GM18868 (cell line): ENCODE results near the gene PTGIS.

Source experiments
- ATAC-seq: cut with Tn5 transposase; IDR thresholded peaks from one replicate; pipeline ENCODE4 v1.9.1; 2021; ENCODE audit warnings: mild to moderate bottlenecking, moderate library complexity; ENCODE audit not compliant: unreplicated experiment

The PTGIS gene

DNA sequence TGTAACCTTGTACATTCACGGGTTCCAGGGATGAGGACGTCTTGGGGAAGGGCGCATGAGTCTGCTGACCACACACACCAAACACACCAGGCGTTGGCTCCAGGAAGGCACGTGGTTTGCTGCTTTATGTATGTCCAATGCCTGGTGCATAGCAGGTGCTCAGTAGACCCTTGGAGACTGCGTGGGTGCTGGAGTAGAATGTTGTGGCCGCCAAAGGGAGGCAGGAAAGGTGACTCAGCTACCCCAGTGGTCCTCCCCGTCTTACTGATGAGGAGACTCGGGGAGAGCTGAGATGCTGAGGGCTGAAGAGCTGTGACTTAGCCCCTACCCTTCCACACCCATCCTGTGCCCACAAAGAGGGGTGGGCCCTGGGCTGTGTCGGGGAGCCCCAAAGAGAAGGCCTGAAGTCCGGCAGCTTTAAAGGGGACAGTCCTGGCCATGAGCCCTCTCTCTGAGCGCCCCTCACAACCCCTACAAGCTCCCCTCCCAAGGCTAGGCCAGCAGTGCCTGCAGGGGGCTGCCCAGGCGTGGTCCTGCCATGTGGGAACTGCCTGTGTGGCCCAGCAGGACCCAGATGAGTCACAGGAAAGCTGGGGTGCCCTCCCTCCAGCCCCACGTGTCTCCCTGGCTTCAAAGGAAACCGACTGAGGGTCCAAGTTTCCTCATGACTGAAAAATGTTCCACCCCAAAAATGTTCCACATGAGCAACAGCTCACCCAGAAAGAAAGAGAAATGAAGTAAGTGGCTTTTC lies 28.0 kb upstream of the PTGIS start:
- ATAC-seq, result no peak

DNA sequence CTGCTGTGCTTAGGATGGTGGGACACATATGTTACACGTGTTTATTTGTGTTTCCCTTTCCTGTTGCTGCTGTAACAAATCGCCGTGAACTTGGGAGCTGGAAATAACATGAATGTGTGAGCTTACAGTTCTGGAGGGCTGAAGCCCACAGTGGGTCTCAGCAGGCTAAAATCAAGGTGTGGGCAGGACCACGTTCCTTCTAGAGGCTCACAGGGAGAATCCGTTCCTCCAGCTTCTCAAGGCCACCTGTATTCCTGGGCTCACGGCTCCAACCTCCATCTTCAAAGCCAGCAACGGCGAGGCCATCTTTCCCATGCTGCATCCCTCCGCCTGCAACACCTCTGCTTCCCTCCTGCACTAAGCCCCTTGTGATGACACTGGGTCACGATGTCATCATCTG lies 27.4 kb upstream of the PTGIS start:
- ATAC-seq, result no peak

DNA sequence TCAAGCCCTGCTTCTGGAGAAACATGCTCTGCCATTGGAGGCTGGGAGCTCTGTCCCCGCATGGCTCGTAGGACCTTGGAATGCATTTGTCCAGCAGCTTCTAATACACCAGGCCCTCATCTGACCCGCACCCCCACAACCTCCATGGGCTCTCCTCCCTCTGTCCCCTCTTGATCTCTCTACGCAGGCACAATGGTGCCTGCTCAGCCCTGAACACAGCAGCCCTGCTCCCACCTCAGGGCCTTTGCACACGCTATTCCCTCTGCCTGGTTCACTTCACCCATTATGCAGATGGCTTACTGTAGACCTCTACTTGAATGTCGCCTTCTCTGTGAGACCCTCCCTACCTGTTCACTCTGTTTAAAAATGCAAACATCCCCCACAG lies 27.0 kb upstream of the PTGIS start:
- ATAC-seq, result no peak

DNA sequence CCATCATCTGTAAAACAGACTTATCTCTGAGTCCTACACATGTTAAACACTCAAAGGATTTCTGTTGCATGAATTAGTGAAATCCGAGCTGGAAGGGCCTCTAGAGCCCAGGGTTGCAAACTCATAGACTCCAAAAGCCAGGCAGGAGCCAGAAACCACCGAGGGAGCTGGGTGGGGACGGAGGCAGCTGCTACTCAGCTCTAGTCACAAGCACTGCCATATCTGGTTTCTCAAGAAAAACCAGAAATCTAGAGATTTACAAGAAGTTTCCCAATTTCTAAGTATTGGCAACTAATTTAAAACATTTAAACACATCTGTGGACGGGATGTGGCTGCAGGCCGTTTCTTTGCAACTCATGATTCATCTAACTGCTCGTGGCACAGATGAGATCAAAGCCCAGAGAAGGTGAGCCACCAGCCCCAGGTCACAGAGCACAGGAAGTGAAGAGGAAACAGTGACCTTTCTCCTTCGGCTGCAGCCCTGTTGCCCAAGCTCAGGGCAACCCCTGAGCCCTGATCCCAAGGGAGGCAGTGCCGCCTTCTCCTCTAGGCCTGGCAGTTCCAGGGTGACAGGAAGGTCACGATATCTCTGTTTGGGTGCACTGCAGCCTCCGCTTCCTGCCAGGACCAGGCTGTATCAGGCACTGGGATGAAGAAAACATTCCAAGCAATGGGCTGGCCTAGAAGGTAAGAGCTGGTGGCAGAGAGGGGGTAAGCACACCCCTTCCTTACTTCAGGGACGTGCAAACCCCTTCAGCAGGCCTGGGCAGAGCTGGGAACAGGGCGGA lies 26.4 kb upstream of the PTGIS start:
- ATAC-seq, result no peak

DNA sequence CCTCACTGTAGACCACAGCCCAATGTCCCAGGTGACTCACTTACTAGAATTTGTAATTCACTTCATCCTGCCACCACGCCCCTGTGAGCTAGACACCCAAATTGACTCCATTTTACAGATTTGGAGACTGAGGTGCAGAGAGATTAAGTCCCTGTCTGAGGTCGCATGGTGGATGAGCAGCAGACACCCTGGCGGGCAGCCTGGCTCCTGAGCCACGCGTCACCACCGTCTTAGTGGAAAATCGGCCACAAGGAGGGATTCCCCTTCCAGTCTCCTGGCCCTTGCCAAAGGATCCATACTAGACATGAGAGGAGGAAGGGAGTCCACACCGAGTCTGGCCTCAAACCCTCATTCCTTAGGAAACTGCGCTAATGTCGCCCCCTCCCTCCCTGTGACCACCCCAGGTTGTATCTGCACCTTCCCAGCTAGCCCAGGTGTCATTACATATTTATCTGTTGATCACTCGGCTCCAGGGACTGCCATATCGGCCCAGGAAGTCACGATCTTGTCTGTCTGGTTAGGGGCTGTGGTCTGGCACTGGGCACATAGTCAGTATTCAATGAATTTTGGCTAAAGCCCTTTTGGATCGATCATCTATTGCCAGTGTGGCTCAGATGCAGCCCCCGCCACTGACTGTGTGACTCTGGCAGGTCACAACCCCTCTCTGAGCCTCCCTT lies 25.7 kb upstream of the PTGIS start:
- no peak for ATAC-seq

DNA sequence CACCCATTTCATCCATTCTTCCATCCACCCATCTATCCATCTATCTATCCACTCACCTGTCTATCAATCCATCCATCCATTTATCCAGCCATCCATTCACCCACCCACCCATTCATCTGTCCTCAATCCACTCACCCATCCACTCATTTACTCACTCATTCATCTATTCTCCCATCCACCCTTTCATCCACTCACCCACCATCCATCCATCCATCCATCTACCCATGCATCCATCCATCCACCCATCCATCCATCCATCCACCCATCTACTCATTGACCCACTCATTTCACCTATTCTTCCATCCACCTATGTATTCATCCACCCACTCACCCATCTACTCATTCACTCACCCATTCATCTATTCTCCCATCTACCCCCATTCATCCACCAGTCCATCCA lies 24.2 kb upstream of the PTGIS start:
- no peak for ATAC-seq

DNA sequence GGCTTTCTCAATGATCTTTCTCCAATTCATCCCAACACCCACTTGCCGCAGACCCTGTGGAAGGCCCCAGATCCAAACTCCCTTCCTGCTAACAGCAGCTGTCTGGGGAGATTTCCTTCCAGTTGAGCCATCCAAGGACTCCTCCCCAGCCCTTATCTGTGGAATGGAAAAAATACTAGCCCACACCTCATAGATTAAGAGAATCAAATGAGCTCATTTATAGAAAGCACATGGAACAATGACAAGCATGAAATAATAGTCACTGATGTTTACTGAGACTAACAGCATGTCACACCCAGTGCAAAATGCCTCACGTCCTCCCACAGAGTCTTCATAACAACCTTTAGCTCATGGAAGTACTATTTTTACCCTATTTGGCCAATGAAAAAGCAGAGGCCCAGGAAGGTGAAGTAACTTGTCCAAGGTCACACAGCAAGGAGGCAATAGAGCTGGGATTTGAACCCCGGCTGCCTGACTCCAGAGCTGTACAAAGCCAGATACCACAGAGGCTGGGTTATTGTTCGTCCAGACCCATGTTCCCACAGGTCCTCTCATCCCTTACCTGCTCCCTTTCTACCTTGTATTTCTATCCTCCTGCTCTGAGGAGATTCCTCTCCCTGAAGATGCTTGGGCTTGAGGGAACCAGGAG lies 23.4 kb upstream of the PTGIS start:
- no peak for ATAC-seq

DNA sequence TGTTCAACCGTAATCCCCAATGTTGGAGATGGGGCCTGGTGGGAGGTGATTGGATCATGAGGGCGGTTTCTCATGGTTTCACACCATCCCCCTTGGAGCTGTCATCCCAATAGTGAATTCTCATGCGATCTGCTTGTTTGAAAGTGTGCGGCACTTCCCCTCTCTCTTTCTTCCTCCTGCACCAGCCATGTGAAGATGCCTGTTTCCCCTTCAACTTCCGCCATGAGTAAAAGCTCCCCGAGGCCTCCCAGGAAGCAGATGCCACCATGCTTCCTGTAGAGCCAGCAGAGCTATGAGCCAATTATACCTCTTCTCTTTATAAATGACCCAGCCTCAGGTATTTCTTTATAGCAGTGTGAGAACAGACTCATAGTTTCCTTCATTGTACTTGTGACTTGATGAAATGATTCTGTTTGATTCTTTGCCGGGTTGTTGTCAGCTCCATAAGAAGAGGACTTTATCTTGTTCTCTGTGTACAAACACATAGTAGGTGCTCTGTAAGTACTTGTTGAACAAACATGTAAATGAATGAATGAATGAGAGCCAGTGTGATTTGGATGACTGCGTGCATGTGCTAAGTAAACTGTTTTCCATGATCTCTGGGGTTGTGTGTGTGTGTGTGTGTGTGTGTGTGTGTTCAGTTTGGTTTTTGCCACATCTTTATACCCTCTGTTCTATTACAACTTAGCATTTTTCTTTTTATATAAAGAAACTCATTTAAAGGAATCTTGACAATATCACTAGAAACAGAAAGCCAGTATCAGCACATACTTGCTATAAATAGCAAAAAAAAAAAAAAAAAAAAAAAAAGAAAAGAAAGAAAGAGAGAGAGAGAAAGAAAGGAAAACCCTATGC lies 22.5 kb upstream of the PTGIS start:
- ATAC-seq, result no peak

DNA sequence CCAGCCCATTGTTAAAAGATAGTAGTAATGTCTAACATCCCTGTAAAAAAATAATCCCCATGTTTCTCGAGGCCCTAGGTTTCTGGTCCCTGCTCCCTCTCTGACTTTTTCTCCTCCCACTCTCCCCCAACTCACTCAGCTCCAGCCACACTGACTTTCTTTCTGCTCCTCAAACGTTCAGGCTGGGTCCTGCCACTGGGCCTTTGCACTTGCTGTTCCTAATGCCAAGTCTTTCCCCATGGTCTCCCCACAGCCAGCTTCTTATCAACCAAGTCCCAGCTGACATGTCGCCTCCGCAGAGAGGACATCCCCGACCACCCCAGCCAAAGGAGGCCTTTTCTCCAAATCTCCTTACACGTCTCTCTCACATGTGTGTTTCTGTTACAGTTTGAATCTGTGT lies 21.8 kb upstream of the PTGIS start:
- no peak for ATAC-seq

DNA sequence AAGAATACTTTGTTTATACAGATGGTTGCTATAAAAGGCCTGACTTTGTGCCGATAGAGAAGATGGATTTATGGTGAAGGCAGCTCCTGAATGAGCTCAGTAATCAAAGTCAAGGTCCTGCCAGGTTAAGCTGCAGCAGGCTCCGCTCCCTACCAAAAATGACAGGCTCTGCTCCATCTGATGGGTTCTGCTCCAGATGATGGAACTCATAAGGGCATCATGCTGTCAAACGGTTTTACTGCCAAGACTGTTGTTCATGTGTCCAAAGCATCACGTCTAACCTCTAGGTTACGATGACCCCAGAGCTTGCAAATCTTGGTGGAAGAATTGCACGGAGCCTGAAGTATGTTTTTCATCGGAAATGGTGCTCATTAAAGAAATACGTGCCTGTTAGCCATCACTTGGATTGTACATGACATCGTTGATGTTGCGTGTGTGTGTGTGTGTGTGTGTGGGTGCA lies 19.2 kb upstream of the PTGIS start:
- no peak for ATAC-seq

DNA sequence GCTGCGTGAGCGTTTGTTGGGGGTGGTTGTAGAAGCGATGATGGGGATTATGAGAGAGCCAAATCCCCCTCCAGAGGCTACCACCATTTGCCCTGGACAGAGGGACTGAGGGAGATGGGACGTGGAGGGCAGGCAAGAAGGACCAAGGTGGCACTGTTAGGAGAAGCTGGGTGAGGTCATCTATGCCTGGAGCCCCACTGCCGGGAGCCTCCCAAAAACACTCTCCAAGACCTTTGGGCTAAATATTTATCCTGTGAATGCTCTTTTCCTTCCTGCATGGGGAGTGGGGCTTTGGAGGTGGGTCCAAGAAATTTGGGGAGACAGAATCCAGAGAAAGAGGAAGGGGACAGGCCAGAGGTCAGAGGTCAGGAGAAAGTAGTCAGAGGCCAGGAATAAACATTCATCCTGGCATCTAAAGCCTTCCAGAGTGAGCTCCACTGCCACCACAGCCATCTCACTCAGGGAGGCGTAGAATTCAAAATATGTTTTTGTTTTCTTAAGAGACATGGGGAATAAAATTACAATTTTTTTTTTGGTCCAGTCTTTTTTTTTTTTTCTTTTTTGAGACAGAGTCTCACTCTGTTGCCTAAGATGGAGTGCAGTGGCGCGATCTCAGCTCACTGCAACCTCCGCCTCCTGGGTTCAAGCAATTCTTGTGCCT lies 17.8 kb upstream of the PTGIS start:
- no peak for ATAC-seq

DNA sequence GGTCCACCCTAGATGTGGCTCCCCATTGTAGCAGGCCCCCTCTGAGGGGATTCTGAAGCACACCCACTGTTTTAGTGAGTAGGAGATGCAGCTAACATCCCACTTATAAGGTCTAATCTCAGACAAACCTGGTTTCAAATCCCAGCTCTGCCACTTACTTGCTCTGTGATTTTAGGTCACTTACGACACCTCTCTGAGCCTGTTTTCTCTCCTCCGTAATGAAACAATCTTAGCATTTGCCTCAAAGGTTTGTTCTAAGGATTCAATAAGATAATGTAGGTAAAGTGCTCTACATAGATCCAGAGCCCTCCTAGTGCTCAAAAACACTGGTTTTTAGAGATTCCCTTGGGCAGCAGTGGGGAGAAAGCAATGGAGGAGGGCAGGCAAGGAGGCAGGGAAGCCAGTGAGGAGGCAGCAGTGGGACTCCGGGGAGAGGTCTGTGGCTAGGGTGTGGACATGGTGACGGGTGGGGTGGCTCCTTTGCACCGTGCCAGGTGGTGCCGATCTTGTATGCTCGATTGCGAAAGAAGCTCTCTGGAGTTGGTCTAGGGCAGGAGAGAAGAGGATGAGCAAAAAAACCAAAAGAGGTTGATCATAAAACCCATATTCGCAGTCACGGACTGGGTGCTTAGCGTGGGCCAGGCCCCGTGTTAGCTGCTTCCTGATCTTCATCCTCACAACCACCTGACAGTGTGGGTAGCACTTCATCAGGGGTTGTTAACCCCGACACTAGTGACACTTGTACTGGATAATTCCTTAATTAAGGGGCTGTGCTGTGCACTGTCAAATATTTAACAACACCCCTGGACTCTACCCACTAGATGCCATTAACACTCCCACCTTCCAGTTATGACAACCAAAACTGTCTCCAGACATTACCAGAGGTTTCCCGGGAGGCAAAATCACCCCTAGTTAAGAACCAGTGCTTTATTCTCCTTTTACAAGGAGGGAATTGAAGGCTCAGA lies 16.8 kb upstream of the PTGIS start:
- ATAC-seq, result no peak

DNA sequence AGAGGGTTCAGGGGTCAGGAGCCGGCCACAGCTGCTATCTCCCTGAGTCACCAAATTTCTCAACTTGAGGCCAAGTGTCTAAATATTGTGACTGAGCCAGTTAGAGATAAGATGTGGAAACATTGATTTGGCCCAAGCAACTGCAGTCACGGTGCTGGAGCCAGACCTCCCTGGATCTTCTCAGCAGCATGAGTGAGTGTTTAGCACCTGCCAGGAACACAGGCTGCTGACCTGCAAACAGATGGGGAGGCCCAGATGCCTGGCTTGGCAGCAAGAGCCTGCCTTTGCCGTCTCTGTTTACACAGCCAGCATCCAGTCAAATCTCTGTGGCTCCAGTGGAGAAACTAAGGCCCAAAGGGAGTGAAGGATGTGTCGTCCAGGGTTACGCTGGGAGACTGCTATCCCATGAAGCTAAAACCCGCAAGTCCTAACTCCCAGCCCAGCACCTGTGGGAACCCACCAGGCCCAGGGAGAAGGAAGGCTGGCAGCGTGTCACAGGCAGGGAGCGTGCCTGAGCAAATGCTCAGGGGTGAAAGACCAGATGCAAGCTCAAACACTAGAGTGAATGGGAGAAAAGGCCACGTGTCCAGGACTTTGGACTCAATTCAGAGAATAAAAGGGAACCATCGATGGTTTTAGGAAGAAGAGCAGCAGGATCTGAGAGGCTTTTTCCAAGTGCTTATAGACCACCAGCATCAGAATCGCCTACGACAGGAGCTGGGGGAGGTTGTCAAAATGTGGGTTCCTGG lies 15.9 kb upstream of the PTGIS start:
- no peak for ATAC-seq

DNA sequence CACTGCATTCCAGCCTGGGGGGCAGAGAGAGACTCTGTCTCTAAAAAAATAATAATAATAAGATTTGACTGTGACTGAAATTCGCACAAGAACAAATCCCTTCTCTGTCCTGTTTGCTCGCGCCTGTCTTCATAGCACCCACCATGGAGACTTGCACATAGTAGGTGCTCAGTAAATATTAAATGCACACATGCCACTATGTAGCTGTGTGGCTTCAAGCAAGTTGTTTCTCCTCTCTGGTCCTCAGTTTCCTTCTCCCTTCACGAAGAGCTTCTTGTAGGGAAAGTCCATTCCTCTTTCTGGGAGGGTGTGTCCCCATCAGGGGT lies 15.4 kb upstream of the PTGIS start:
- ATAC-seq, result no peak

DNA sequence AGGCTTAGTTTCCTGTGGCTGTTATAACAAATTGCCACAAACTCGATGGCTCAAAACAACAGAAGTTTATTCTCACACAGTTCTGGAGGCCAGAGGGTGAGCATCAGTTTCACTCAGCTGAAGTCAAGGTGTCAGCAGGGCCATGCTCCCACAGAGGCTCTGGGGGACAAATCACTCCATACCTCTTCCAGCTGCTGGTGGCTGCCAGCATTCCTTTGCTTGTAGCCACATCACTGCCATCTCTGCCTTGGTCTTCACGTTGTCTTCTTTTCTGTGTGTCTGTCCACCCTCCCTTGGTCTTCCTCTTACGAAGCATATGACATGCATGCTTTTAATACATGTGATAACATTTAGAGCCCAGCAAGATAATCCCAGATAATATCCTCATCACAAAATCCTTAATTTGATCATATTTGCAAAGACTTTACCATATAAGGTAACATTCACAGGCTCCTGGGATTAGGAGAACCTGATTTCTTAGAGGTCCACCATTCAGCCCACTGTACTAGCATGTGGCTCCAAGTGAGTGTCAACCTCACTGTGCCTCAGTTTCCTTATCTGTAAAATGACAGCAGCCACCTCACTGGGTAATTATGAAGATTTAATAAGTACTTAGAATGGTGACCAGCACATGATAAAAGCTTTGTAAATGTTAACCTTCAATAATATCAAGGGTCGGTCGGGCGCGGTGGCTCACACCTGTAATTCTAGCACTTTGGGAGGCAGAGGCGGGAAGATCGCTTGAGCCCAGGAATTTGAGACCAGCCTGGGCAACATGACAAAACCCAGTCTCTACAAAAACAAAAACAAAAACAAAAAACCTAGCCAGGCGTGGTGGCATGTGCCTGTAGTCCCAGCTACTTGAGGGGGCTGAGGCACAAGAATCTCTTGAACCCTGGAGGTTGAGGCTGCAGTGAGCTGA lies 14.7 kb upstream of the PTGIS start:
- no peak for ATAC-seq

DNA sequence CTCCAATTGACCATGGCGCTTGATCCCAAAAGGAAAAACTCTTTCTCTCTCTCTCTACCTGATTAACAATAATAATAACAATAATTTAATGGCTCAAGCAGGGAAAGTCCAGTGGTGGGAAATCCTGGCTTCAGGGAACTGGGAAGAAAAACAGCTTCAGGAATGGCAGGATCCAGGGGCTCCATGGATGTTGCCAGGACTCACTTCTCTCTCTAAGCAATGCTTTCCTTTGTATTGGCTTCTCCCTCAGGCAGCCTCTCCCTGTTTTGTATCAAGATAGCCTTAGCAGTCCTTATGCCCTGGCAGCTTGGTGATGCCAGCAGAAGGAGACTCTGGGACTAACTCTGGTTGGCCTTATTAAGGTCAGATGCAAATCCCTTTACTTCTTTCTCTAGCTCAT lies 13.5 kb upstream of the PTGIS start:
- ATAC-seq, result no peak

DNA sequence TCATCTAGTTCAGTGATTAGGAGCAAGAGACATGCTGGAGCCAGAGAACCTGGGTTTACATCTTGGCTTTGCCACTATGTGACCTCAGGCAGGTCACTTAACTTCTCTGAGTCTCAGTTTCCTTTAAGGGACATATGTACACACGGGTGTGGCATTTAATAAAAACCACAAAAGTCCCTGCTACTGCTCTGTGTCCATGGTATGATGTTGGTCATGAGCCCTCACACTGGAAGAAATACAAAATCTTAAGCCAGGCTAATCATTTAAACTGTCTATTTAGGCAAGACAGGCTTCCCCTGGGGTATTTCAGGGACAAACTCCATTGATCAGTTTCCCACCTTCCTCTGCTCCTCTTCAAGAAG lies 12.9 kb upstream of the PTGIS start:
- ATAC-seq, result no peak
